Dermis blood vessel endothelial cell (primary cell): ENCODE measurements around the gene MCTP1. TPM values are rescaled to one million over a fixed set of nuclear protein-coding genes. Genes with fewer than 3 reads are reported as not detected.

Experiments
- DNase-seq: peaks from one replicate; pipeline ENCODE4 v3.0.0; 2010
- total RNA-seq: library from RNA; depleted of rRNA; stranded (reverse); fragments of >200 nt; gene quantifications from 2 replicates; pipeline ENCODE4 v1.2.3, GENCODE V29; 2014

Gene MCTP1
- total RNA-seq, 1 donor from 2014 or later, result 255 TPM

- DNase-seq, result no peak
Measured at GRCh38 chr5:95113489-95113888, 171.4 kb downstream of the MCTP1 start.

- peak; percentile 59 for DNase-seq
Measured at GRCh38 chr5:95111141-95111540, 173.8 kb downstream of the MCTP1 start.

- no peak for DNase-seq
Measured at GRCh38 chr5:95110118-95110517, 174.8 kb downstream of the MCTP1 start.

GRCh38 chr5:95107138-95107537 lies 177.8 kb downstream of the MCTP1 start:
- DNase-seq, result no peak

GRCh38 chr5:95105638-95106037 lies 179.3 kb downstream of the MCTP1 start:
- no peak for DNase-seq

GRCh38 chr5:95102687-95103086 lies 182.2 kb downstream of the MCTP1 start:
- DNase-seq, result no peak

- no peak for DNase-seq
Measured at GRCh38 chr5:95102080-95102479, 182.8 kb downstream of the MCTP1 start.

- DNase-seq, result no peak
Measured at GRCh38 chr5:95100551-95100950, 184.3 kb downstream of the MCTP1 start.

- no peak for DNase-seq
Measured at GRCh38 chr5:95098012-95098411, 186.9 kb downstream of the MCTP1 start.

GRCh38 chr5:95093211-95093610 lies 191.7 kb downstream of the MCTP1 start:
- DNase-seq, result no peak

- DNase-seq, result no peak
Measured at GRCh38 chr5:95090774-95091173, 194.1 kb downstream of the MCTP1 start.

GRCh38 chr5:95087816-95088317 lies 197.0 kb downstream of the MCTP1 start:
- DNase-seq, result no peak

GRCh38 chr5:95086927-95087815 lies 197.7 kb downstream of the MCTP1 start:
- no peak for DNase-seq

GRCh38 chr5:95084757-95085156 lies 200.1 kb downstream of the MCTP1 start:
- DNase-seq, result no peak

- peak; percentile 64 for DNase-seq
Measured at GRCh38 chr5:95083606-95084005, 201.3 kb downstream of the MCTP1 start.

GRCh38 chr5:95081982-95082381 lies 202.9 kb downstream of the MCTP1 start:
- peak; percentile 76 for DNase-seq

GRCh38 chr5:95081500-95081960 lies 203.4 kb downstream of the MCTP1 start:
- DNase-seq, result peak; percentile 94

GRCh38 chr5:95080441-95080840 lies 204.5 kb downstream of the MCTP1 start:
- no peak for DNase-seq

- DNase-seq, result no peak
Measured at GRCh38 chr5:95080030-95080429, 204.9 kb downstream of the MCTP1 start.

GRCh38 chr5:95078868-95079267 lies 206.0 kb downstream of the MCTP1 start:
- DNase-seq, result no peak

GRCh38 chr5:95076395-95077185 lies 208.3 kb downstream of the MCTP1 start:
- DNase-seq, result peak; percentile 79

GRCh38 chr5:95075111-95075510 lies 209.8 kb downstream of the MCTP1 start:
- DNase-seq, result no peak

GRCh38 chr5:95072281-95072680 lies 212.6 kb downstream of the MCTP1 start:
- DNase-seq, result no peak
